Measurements from ENCODE around the gene CACNA1D.

DNA sequence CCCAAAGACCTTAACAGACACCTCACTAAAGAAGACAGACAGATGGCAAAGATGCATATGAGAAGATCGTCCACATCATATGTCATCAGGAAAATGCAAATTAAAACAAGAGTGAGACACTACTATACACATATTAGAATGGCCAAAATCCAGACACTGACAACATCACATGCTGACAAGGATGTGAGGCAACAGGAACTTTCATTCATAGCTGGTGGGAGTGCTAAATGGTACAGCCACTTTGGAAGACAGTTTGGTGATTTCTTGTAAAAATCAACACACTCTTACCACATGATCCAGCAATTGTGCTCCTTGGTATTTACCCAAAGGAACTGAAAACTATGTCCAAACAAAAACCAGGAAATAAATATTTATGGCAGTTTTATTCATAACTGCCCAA lies 334.2 kb downstream of the CACNA1D start:
- TF ChIP-seq, protein P1, sequence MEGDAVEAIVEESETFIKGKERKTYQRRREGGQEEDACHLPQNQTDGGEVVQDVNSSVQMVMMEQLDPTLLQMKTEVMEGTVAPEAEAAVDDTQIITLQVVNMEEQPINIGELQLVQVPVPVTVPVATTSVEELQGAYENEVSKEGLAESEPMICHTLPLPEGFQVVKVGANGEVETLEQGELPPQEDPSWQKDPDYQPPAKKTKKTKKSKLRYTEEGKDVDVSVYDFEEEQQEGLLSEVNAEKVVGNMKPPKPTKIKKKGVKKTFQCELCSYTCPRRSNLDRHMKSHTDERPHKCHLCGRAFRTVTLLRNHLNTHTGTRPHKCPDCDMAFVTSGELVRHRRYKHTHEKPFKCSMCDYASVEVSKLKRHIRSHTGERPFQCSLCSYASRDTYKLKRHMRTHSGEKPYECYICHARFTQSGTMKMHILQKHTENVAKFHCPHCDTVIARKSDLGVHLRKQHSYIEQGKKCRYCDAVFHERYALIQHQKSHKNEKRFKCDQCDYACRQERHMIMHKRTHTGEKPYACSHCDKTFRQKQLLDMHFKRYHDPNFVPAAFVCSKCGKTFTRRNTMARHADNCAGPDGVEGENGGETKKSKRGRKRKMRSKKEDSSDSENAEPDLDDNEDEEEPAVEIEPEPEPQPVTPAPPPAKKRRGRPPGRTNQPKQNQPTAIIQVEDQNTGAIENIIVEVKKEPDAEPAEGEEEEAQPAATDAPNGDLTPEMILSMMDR (conservative IDR thresholded peaks at IDR 0.05 in 1 of 2, IDR thresholded peaks at IDR 0.05 in 1 of 2; ENCODE audit: low read depth in 1 of 2, low read length in 2 of 2): no peak
- TF ChIP-seq EZH2 (IDR thresholded peaks at IDR 0.05; ENCODE audit: low read length, missing control alignments): no peak
